HG02588 (cell line): Measurements from ENCODE around the gene LSP1.
"Not testable (repeated sequence)": the region's sequence is repeated elsewhere in the genome, so short reads cannot be mapped to it uniquely, and the experiment has no call there.

Experiments
- ATAC-seq: cut with Tn5 transposase; IDR thresholded peaks from one replicate; pipeline ENCODE4 v1.9.1; 2021; ENCODE audit warnings: mild to moderate bottlenecking, moderate library complexity; ENCODE audit not compliant: unreplicated experiment

LSP1 gene

DNA sequence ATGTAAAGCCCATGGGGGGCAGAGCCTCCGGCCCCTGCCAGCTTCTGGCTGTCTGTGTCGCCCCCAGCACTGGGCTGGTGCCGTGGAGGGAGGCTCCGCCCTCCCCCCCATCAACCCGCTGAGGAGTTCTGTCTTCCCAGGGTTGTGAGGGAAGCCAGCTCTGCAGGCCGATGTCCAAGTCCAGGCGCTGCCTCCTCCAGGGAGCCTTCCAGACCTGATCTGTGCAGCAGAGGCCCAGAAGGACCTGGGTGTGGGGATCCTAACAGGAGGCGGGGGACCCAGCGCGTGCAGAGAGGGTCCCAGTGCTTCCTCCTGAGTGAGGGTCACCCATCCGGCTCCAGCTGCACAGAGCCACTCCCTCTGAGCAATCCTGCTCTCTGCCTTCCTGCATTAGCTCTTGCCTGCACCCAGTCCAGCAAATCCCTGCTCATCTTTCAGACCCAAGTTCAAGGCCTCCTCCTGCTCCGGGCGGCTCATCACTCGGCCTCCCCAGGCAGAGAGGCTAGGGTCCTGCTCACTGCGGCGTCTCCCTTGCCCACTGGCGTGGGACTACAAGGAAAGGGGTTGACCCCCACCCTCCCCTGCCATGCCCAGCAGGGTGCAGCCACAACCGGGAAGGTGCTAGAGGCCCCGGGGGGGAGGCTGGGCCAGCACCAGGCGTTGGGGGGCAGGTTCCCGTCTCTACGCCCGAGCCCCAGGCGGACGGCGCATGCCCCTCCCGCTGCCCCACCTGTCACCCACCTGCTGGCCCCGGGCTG lies 22.4 kb downstream of the LSP1 start:
- ATAC-seq = no peak

DNA sequence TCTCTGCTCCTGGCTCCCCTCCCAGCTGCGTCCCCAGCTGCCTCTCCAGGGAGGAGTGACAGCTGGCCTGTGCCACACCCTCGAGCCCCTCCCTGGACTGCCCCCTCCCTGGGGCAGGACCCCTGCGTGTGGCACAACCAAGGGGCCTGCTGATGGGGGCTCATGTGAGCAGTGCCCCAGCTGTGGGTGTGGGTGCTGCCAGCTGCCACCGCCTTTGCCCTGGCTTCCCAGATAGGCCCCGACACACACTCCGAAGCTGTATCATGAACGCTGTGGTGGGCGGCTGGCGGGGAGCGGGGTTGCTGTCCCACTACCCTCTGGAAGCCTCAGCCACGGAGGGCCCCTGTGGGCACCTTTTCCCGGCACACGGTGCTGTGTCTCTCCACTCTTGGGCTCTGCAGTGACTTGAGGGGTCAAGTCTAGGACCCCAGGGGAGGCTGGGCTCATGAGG lies 23.0 kb downstream of the LSP1 start:
- ATAC-seq = not testable (repeated sequence)

DNA sequence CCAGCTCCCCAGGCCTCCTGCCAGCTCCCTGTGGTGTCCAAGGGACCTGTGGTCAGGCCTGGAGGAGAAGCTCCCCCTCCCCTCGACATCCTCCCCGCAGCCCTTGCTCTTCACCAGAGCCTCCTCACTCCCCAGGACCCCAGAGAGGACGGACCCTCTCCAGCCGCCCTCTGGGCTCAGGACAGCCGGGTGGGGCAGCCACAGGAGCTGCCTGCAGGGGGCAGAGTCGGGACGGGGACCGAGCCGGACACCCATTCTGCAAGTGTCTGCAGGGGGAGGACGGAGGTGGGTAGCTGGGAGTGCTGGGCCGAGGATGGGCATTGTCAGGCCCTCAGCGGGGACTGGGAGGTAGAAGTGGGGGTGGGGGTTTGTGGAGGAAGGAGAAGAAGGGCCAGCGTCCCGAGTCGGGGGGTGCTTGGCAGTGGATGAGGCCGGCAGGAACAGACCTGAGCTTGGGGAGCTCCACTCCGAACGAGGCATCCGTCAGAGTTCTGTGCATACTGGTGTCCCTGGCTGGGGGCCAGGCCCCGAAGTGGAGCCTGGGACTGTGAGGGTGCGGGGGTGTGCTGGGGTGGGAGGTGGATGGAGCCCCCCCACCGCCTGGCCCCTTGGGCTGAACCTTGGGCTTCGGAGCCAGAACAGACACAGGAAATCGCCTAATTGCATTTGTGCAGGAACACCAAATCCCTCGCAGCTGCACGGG lies 23.6 kb downstream of the LSP1 start:
- ATAC-seq = no peak

DNA sequence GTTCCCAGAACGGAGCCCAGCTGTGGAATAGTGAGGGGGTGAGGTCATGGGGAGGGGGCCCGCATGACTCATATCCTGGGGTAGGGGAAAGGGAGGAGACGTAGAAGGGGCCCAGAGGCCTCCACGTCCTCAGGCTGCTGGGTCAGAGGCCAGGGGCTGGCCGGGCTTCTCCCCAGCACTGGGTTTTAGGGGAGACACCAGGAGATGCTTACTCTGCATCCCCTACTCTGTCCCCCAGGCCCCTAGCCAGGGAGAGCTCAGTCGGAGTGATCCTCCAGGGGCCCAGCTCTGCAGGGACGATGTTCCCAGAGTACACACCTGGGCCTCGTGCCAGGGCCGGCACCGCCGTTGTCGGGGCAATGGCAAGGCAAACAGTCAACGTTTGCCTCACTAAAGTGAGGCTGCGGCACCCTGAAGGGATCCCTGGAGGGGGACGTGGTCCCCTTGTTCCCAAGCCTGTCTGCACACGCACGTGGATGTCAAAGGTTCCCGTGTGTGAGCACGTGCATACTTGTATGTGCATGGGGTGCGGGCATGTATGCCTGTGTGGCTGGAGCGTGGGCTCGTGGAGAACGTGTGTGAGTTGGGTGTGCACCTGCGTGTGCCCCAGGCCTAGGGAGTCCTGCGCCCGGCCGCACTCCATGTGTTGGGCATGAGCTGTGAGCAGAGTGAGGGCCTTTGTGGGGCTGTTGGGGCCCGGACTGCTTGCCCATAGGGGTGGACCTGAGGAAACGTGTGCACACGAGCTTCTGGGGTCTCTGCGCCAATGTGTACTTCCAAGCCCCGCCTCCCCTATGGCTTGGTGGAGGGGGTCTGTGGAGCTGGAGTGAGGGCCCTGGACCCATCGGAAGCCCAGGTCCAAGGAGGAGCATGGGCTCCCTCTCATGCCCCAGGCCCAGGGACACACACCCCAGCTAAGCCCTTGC lies 24.6 kb downstream of the LSP1 start:
- no peak for ATAC-seq

DNA sequence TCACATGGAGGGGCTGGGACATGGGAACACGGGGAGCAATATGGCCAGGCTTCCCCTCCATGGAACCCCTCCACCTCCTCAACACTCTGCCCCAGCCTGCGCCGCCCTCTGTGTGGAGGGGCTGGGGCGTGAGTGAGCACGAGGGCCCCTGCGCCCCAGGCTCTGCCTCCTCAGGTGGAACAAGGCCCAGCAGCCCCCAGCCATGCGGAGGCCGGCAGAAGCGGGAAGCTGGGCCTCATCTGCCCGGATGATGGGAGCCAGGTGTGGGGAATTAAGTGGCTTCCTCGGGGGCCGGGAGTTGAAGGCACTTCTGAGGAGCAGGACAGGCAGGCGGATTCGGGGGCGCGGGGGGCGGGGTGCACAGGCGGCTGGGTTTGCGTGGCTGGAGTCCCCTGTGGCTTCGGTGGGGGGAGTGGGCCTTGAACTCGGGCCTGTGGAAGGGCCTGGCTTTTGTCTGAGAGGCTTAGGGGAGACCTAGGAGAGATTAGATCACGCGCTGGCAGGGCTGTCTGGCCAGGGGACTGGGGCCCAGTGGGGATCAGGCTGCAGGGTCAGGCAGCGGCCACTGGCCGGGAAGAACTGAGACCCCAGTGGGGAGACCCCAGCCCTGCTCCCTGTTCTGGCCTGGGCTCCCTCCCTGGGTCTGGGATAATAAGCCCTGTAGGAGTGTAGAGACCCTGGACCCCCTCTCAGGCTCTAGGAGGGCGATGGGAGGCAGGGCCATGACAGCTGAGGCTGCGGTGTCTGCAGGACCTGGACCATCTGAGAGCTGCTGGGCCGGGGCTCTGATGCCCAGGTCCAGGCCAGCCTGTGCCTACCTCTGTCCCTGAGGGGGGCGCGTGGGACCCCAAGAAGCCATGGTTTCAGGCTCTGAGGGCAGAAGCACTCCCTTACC lies 25.5 kb downstream of the LSP1 start:
- ATAC-seq = no peak

DNA sequence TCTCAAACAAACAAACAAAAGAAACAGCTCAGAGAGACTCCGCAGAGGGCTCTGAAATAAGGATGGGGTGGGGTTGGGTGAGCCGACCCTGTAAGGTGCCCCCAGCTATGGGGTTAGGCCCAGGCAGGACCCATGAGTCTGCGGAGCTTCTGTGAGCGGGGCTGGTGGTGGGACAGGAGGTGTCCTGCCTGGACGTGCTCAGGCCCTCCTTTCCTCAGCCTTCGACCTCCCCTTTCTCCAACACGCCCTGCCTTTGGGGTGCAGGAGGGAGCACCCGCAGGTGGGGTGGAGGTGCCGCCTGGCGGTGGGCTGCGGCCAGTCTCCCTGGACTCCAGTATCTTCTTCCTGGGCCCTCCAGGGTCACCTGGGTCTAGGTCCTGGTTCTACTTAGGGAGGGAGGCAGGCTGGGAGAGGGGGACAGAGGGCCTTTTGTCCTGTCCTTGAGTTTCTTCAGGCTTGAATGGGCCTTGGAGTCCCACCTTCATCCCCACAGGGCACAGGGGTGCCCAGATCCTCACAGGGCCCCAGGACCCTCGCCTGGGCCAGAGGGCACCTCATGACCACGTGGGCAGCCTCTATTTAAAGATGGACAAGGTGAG lies 26.6 kb downstream of the LSP1 start:
- ATAC-seq = no peak

DNA sequence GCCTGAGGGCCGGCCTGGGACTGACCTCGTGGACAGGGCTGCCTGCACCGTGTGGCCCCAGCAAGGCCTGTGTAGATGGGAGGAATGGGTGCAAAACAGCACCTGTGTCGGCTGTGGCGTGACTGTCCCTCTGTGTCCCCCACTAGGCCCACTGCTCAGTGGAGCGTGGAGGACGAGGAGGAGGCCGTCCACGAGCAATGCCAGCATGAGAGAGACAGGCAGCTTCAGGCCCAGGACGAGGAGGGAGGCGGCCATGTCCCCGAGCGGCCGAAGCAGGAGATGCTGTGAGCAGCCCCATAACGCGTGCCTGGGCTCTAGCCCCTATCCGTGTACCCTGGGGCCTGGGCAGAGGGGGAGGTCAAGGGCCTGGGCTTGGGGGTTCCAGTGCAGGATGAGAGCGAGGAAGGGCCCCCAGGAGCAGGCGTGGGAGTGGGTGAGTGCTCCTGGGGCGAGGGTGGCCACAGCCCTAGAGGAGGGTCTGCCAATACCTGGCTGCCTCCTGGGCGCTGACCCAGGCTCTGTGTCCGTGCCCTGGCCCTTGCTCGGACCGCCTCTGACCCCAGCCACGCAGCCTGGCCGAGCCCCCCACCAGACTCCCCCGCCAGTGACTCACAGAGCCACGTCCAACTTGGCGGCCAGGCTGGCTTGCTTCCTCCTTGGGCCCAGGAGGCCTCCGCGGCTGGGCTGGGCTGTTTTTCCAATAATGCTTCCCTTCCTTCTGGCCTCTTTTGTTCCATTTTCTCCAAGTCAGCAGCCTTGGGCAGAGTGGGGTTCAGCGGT lies 27.2 kb downstream of the LSP1 start:
- no peak for ATAC-seq

DNA sequence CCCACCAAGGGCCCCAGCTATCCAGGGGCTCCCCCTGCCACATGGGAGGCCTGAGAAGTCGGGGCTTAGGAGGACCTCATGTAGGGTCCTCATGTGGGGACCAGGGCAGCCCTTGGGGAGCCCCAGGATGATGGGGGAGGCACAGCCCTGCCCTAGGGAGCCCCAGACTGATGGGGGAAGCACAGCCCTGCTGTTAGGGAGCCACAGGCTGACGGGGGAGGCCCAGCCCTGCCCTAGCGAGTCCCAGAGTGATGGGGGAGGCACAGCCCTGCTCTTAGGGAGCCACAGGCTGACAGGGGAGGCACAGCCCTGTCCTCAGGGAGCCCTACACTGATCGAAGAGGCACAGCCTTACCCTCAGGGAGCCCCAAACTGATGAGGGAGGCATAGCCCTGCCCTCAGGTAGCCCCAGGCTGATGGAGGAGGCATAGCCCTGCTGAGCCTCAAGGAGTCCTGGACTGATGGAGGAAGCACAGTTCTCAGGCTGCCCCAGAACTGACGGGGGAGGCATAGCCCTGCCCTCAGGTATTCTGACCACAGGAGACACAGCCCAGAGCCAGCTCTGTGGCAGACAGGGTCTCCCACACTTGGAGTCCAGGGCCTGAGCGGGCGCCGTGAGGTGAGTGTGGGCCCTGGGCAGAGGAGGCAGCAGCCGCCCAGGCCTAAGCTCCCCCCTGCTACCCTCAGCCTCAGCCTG lies 28.0 kb downstream of the LSP1 start:
- ATAC-seq = no peak

DNA sequence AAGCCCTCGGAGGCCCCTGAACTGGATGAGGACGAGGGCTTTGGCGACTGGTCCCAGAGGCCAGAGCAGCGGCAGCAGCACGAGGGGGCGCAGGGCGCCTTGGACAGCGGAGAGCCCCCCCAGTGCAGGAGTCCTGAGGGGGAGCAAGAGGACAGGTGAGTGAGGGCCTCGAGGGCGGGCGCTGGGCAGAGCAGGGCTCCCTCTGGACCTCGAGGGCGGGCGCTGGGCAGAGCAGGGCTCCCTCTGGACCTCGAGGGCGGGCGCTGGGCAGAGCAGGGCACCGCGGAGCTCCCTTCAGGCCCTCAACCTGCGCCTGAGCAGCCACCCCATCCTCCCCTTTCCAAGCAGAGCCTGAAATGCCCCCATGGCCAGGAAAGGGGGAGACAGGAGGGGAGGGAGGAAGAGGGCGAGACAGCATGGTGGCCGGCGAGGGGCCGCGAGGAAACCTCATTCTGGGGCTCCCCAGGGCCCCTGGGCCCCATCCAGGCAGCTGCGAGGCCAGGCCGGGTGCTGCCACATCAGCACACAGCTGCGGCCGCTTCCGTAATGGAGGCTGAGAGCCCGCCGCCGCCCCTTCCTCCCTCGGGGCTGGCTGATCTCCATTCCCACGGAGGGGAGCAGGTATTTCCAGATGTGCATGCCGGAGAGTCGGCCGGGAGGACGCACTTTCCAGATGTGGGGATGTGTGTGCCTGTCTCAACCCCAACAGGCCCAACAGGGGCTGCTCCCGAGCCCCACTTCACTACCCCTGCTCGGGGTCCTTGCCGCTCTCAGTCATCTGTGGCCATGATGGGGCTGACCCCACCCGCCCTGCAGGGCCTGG lies 28.8 kb downstream of the LSP1 start:
- no peak for ATAC-seq

DNA sequence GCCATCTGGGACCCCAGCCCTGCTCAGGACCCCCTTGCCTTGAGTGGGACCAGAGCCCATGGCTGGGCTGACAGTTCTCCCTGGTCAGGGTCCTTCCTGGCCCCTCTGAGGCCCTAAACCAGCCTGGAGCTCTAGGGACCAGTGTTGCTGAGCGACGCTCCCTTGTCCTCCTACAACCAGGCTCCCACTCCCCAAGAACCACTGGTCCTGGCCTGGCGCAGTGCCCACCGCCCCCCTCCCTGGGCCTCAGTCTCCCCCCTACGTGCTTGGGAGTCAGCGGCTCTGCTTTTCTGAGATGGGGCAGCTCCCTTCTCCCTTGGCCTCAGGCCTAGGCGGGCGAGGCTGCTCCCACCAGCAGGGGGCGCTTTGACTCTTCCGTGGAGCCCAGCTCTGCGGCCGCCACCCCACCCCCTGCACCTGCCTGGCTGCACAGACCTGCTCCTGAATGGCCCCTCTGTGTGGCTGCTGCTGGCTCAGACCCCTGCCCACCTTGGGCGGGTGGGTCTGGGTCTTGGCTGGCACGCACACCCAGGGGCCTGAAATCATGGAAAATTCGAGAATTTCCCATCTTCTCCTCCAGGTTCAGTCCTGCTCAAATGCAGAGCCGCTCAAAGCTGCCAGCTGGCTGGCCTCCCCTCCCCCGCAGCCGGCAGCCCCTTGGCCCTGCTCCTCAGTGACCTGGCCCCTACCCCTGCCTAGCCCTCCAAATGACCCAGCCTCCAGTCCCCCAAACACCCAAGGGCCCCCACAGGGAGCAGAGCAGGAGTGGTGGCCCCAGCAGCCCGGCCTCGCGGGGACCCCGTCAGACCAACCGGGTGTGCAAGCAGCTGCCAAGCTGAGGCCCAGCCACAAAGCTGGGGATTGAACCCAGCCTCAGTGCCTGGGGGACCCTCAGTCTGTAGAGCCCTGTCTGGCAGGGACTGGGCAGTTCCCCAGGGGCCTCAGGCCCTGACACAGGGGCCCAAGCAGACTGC lies 29.7 kb downstream of the LSP1 start:
- ATAC-seq = no peak

DNA sequence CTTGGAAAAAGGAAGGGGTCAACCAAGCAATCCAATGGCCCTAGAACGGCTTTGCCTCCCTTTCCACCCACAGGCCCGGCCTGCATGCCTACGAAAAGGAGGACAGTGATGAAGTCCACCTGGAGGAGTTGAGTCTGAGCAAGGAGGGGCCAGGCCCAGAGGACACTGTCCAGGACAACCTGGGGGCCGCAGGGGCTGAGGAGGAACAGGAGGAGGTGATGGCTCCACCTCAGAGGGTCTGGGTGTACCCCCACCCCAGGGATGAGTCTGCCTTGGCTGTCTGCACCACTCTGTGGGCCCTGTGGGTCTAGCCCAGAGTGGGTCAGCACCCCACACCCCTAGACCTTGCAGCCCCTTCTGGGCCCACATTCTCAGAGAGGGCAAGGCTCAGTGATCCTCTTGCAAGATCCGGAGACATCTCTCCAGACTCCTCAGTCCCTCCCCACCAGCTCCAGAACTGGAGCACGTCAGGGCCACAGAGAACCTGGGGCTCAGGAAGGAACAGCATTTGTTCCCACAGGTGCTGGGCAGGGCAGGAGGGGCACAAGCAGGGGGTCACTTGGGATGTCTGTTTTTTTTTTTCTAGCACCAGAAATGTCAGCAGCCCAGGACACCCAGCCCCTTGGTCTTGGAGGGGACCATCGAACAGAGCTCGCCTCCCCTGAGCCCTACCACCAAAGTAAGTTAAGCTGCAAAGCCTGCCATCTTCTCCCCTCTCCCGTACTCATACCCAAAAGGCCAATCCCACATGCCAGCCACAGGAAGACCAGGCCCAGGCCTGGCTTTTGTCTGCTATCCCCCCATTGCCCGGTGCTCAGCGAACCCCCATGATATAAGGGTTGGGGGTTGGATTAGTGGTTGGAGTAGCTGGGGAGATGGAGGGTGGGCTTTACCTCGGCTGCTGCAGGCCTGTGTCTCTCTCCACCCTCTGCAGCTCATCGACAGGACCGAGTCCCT lies 30.7 kb downstream of the LSP1 start:
- ATAC-seq = no peak

DNA sequence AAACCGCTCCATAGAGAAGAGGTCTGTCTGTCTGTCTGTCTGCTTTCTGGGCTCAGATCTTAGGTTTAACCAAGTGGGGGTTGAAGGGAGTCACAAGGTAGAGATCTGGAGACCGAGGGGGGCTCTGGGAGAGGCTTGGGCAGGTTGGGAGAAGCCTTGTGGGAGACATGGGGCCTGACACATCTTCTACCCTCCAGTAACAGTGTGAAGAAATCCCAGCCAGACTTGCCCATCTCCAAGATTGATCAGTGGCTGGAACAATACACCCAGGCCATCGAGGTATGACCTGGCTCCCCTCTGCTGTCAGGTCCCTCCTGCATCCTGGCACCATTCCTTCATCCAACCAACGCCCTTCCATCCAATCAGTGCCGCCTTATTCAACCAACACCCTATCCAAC lies 31.4 kb downstream of the LSP1 start:
- no peak for ATAC-seq

DNA sequence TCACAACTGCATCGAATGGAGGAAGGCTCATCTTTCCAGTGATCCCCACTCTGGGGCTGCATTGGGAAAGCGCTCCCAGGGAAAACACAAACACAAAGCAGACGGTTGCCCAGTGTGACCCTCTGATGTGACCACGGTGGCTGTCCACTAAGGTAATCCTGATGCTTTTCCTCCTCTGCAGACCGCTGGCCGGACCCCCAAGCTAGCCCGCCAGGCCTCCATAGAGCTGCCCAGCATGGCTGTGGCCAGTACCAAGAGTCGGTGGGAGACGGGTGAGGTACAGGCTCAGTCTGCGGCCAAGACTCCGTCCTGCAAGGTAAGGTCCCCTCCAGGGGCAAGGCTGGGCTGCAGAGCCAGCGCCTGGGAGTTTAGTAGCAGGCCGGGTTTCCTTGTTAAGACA lies 33.7 kb downstream of the LSP1 start:
- ATAC-seq = not testable (repeated sequence)

DNA sequence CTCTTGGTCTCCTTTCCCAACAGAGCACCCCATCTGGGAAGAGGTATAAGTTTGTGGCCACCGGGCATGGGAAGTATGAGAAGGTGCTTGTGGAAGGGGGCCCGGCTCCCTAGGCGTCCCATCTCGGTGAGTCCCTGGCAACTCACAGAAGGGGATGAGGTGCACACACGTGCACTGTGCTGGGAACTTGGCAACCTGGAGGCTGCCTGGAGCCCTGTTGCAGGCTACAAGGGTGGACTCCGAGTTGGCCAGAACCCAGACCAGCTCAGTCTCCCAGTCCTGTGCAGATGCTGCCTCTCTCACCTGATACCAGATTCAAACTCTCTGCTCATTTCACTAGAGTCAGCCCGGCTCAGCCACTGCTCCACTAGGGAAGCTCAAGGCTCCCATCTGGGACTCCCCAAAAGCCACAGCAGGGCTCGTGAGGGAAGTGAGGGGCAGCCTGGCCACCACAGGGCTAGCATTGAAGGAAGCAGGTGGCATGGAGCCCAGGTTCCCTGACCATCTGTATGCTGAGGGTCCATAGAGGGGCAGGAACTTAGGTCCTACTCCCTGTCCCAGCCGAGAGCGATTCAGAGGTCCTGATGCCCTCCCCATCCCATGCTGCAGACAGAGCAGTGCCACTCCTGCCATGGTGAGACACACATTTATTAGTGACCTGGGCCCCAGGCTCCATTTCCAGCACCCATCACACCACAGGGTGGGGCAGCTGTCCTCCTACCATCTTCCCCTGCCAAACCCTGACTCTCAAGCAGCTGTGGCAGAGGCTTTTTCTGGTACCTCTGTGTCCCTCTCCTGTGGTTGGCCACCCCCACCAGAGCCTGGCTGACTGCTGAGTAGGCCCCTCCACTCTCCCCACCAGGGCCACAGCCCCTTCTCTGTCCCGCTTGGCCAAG lies 34.8 kb downstream of the LSP1 start:
- no peak for ATAC-seq
